Bone marrow (tissue), 2 donors: ENCODE data around the gene LNX2.

Source experiments
- DNase-seq, 2 donors: peaks; one replicate each; lab custom pipeline; 2025; lab: John Stamatoyannopoulos, UW

Gene LNX2

DNA sequence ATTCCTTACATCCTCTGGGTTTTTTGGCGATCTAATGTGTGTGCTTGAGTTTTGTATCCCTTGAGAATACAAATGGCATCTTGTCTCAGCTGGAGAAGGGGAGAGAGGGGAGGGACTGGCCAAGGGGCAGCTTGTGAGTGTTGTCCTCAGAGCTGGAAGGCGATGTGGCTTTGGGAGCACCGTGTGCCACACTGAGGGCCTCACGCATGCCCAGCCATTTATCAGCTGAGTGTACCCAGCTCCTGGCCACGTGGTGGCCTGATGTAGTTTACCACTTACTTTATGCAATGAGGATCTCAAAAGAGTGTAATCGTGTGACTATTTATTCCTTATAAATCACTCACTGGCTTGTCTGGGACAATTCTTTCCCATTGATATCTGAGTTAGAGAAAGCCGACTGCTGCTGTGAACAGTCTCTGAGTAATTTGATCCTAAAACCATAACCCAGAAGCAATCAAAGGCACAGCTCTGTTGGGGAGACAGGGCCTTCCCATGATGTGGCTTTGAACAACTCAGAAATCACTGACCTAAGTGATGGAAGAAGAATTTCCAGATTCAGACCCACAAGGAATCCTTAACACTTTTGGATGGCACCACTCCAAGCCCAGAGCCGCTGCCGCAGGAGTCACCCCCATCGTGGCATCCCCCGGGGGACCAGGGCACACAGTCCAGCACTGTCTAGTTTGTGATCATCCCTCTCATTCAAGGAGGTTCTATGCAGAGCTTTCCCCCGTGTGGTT is 116.0 kb downstream of the LNX2 start:
- no peak for DNase-seq

DNA sequence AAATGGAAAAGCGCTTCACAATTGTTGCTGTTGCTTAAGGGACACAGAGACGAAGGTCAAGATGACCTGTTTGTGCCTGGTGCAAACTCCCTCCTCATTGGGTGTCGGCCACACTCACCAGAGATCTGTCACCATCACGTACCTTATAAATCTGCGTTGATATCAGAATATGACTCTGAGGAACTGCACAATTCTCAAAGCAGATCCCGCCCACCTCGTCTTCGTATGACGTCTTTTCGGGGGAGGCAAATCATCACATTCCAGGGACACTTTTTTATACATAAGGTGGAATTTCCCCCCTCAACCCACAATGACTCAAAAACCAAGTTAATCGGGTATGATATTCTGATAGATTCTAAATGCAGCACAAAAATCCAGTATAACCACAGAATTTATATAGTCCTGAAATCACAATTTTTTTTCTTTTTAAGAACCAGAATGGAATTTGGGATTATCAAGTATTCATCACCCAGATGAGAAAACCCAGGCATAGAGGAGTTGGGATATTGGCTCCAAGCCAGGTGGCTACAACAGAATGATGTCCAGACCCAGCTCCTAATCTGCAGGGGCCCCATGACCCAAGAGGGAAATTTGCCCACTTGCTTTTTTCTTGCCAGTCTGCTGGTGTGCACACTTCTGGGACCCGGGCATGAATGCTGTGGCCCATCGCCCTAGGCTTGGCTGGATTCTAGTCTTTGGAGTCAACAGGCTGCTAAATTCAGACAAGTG is 119.4 kb downstream of the LNX2 start:
- DNase-seq: no peak

DNA sequence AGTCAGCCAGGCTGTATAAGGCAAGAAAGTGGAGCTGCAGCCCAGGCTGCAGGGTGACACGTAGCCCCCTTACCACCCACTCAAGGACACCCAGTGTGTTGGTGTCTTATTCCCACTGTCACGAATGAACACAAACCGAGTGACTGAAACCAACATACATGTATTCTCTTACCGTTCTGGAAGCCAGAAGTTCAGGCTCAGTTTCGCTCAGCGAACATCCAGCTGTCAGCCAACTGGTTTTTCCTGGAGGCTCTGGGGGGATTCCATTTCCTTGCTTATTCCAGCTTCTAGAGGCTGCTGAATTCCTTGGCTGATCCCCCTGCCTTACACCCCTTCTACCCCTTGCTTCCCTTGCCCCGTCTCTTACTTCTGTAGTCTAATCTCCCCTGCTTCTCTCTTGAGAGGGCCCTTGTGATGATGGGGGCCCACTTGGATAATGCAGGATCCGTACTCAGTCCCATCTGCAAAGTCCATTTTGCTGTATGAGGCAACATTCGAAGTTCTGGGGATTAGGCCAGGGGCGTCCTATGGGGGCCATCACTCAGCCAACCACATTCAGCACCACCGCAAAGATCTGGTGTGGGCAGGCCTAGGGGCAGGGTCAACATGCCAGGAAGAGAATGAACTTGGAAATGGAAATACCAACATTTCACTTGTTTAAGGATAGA is 122.6 kb downstream of the LNX2 start:
- DNase-seq: no peak

DNA sequence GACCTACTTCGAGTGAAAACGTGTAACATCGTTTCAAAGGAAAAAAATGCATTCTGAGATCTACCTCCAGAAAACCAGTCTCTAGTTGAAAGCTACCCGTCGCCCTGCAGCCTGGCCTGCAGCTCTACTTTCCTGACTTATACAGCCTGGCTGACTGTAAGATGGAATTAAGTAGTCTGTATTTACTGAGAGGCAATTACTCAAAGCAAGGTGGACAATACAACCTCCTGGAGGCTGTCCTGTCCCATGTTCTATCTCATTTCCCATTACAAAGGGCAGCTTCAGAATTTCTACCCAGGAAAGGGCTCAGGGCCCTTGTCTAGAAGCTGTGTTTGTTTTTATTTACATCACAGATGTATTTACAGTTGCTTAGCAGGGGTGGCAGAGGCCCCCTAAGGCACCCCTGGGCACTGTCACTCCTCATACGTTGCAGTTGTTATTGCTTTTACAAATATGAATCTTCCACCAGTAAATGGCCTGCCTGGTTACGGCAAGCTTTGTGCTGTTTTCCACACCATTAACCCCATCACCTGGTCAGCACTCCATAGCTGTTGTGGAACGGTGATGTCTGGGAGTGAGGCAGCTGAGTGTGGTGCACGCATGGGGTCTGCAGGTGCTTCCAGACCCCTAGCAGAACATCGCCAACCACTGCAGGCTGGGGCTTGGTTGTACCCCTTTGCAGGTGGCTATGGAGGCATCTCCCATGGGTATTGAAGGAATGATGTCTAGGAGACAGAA is 123.6 kb downstream of the LNX2 start:
- no peak for DNase-seq

DNA sequence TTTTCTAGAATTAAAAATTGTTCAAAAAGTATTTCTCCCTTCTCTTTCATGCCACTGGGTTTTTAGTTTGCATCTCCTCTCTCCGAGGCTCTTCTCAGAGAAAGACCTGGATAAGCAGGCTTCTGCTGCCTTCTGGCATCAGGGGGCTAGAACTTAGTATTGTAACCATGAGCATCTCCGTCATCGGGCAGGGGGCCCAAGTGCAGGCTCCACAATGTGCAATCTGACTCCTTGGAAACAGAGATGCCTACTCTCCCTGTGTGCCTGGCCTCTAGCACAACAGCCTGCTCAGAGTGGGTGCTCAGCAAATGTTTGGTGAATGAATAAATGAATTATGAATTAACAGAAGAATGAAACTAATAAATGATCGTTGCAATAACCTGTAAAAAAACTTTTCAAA is 124.3 kb downstream of the LNX2 start:
- no peak for DNase-seq
